Head of caudate nucleus (tissue), 42 donors: ENCODE results near the gene TUBGCP5.

Source experiments
- DNase-seq, 42 donors: peaks; one replicate each; pipeline versions ENCODE4 v3.0.0 to v3.0.0-alpha.2; 2020 to 2021; ENCODE audit warnings: mixed read lengths in 7 of 42
- intact Hi-C: fragments of 100-400 bp; cut with DNase I; formaldehyde crosslinking; loops from one replicate; pipeline ENCODE4 v1.15.0; 2022

Gene TUBGCP5

GRCh38 chr15:22959321-22960101, 79.9 kb downstream of the TUBGCP5 start:
- intact Hi-C loops = no loop called here
- peak in 3 of 42 donors; percentile 6 to 15 (median 9) for DNase-seq

- intact Hi-C loops = no loop called here
- peak in 3 of 42 donors; percentile 5 to 14 (median 7) for DNase-seq
Observed at GRCh38 chr15:22958487-22959280, 80.7 kb downstream of the TUBGCP5 start.

DNA sequence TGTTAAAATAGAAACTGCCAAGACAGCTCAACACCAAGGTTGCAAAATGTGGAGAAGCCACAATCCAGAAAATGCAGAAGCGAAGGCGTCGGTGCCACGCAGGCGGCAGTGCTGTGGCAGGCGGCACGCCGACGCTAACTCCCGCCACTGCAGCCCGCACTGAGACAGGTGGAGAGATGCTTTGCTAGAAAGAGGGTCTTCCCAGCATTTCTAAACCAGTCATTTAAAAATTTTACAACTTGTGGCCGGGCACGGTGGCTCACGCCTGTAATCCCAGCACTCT, 82.5 kb downstream of the TUBGCP5 start:
- DNase-seq = peak in 7 of 42 donors; percentile 23 to 53 (median 42)
- intact Hi-C loops = no loop called here

DNA sequence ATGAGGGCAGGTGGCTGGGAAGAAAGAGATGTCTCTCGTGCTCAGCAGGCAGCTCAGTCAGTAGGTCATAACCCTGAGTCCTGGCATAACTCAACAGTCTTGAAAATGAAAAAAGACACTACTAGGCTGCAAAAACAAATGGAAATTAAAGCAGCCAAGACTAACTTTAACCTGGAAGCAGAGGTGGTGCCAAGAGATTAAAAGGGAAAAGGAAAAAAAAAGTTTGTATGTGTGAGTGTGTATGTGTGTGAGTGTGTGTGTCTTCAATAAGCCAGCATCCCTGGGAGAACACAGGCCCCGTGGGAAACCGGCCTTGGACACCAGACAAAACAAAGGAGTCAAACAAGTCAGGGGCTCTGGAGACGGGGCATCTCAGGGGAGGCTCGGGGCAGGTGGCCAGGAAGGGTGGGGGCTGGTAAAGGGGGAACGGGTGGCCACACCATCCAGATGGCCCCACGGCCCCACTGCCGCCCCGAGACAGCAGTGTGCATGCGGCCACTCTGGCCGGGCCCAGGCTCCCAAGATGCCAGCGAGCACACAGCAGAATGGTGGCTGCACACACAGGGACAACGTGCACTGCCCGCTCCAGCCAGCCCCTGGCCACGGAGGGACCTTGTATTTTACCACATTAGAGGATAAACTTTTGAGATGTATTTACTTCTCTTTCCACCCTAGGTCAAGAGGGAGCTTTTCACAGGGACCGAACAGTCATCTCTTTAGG, 83.0 kb downstream of the TUBGCP5 start:
- intact Hi-C loops = no loop called here

GRCh38 chr15:22955544-22956119, 83.7 kb downstream of the TUBGCP5 start:
- peak in 2 of 42 donors; percentile 27 to 34 for DNase-seq
- intact Hi-C loops = no loop called here

More for the DNA sequence above, 83.0 kb downstream of the TUBGCP5 start:
- peak in 29 of 42 donors; percentile 26 to 73 (median 48) for DNase-seq

GRCh38 chr15:22954798-22955543, 84.4 kb downstream of the TUBGCP5 start:
- intact Hi-C loops = no loop called here

GRCh38 chr15:22954326-22954725, 85.0 kb downstream of the TUBGCP5 start:
- intact Hi-C loops = no loop called here
- peak in 2 of 42 donors; percentile 17 to 29 for DNase-seq

More at GRCh38 chr15:22954798-22955543, 84.4 kb downstream of the TUBGCP5 start:
- peak in 1 of 42 donors; percentile 25 for DNase-seq

DNA sequence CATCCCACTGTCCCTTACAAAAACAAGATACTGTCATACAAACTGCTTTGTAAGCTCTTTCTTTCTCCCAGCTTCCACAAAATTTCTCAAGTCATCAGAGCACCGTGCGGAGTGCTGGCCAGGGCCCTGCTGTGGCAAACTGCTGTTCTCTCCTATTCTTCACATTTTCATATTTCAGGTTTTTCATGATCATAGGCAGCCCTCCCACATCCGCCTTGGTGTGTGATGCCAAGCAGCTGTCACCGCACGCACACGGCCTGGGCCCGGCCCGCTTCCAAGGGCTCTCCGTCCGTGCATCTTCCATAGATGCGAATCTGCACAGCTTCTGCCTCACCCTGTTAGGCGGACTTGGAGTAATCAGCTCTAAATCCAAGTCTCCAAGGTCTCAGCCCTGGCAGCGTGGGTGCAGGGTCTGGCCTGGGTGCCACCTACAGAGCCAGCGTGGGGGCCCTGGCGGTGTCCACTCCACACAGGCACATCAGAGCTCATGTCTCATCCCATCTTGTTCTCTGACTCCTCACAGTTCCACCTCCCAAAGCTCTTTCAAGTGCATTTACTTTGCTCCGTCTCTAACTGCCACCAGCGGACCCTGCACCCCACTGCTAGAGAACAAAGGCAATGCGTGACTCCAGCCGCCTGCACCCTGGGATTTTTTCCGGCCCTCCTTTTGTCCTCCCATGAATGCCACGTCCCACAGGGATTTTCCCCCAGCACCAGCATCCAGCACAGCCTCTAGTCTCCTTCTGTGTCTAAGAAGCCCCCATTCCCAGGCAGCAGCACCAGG, 86.4 kb downstream of the TUBGCP5 start:
- no peak for DNase-seq
- intact Hi-C loops = no loop called here

GRCh38 chr15:22951381-22952280, 87.7 kb downstream of the TUBGCP5 start:
- intact Hi-C loops = no loop called here
- no peak for DNase-seq

DNA sequence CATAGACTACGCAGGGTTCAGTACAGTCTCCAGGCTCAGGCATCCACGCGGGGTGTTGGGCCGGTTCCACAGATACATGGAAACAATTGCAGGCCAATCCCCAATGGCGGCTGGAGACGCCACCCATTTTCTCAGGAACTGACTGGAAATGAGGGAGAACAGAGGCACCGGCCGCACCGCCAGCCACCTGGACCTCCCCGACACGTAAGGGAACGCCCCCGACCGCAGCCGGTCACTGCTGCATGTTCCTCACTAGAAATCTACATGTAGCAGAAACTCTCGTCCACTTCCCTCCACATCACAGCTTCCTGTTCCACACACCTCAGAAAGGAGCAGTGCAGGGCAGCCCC, 88.4 kb downstream of the TUBGCP5 start:
- no peak for DNase-seq
- intact Hi-C loops = no loop called here

DNA sequence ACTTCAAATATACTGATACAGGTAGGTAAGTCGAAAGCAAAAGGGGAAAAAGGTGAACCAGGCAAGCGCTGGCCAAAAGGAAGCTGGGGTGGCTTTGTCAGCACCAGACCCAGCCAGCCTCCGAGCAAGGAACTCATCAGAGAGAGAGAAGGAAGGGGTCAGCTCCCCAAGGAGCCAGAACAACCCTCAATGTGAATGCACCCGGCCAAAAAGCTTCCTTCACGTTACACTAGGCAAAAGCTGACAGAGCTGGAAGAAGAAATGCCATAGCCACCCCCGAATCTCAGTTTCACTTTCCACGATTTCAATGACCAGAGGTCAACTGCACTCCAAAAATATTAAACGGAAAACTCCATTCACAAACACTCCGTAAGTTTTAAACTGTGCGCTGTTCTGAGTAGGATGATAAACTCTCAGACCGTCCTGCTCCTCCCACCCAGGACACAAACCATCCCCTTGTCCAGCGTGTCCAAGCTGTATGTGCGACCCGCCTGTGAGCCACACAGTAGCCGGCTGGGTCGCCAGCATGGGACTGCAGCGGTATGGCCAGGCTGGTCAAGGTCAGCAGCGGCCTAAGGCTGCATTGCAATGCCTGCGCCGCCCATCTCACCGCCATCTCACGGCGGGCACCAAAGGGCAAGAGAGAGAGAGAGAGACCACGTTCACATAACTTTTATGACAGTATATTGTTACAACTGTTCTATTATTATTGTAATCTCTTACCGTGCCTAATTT, 88.9 kb downstream of the TUBGCP5 start:
- intact Hi-C loops = no loop called here
- DNase-seq = no peak
